GM19395 (cell line): ENCODE measurements around the gene PARVG.

Source experiments
- ATAC-seq: cut with Tn5 transposase; IDR thresholded peaks from one replicate; pipeline ENCODE4 v1.9.1; 2021; ENCODE audit warnings: mild to moderate bottlenecking, moderate library complexity; ENCODE audit not compliant: unreplicated experiment

The PARVG gene

GRCh38 chr22:44180706-44181032 lies at the start of gene PARVG:
Gene PARVG (plus strand): TSS chr22:44180925. CDS start chr22:44183330, 2,405 bp downstream.
- peak; percentile 57 for ATAC-seq

- ATAC-seq = no peak
Measured at GRCh38 chr22:44131412-44131811, 49.3 kb upstream of the PARVG start.

- no peak for ATAC-seq
Measured at GRCh38 chr22:44131989-44132685, 48.6 kb upstream of the PARVG start.

GRCh38 chr22:44132724-44133123 lies 48.0 kb upstream of the PARVG start:
- ATAC-seq = no peak

GRCh38 chr22:44133161-44133560 lies 47.6 kb upstream of the PARVG start:
- no peak for ATAC-seq

GRCh38 chr22:44133901-44134571 lies 46.7 kb upstream of the PARVG start:
- ATAC-seq = no peak

- no peak for ATAC-seq
Measured at GRCh38 chr22:44136112-44136511, 44.6 kb upstream of the PARVG start.

- ATAC-seq = no peak
Measured at GRCh38 chr22:44136786-44137185, 43.9 kb upstream of the PARVG start.

GRCh38 chr22:44137415-44137814 lies 43.3 kb upstream of the PARVG start:
- ATAC-seq = no peak

GRCh38 chr22:44139773-44140172 lies 41.0 kb upstream of the PARVG start:
- ATAC-seq = no peak

- no peak for ATAC-seq
Measured at GRCh38 chr22:44142421-44143104, 38.2 kb upstream of the PARVG start.

- no peak for ATAC-seq
Measured at GRCh38 chr22:44143105-44143474, 37.6 kb upstream of the PARVG start.

- ATAC-seq = no peak
Measured at GRCh38 chr22:44143579-44143978, 37.1 kb upstream of the PARVG start.

- no peak for ATAC-seq
Measured at GRCh38 chr22:44144046-44144569, 36.6 kb upstream of the PARVG start.

GRCh38 chr22:44145544-44145943 lies 35.2 kb upstream of the PARVG start:
- no peak for ATAC-seq

- no peak for ATAC-seq
Measured at GRCh38 chr22:44146088-44146861, 34.5 kb upstream of the PARVG start.

- ATAC-seq = no peak
Measured at GRCh38 chr22:44147008-44147645, 33.6 kb upstream of the PARVG start.

- ATAC-seq = no peak
Measured at GRCh38 chr22:44147821-44148574, 32.7 kb upstream of the PARVG start.

- no peak for ATAC-seq
Measured at GRCh38 chr22:44151676-44152075, 29.0 kb upstream of the PARVG start.

- ATAC-seq = no peak
Measured at GRCh38 chr22:44153710-44154109, 27.0 kb upstream of the PARVG start.
